ENCODE results near the gene YPEL5. TPM values are rescaled to one million over a fixed set of nuclear protein-coding genes. Genes with fewer than 3 reads are reported as not detected.

YPEL5 gene
- polyA plus RNA-seq, 4 donors, result 29.6 to 95.9 (median 76.2) TPM

- 75 to 91% (median 77%) methylated on average over 3 of the region's 3 CpGs for WGBS, 3 donors
- DNase-seq (no peak), FAIRE-seq (no peak)
- H3K4me1 ChIP-seq (ENCODE audit: control insufficient read depth in 3 of 3, insufficient read depth in 2 of 3, low read depth in 1 of 3, low read length in 2 of 3), result no peaks in the 10 kb centered on the region
- H3K4me3 ChIP-seq (ENCODE audit: low read depth in 1 of 3, low read length in 3 of 3), result no peak overlapping the region
- peaks cover 0 to 9% (median 0%) of the 10 kb centered on the region in 3 donors for H3K27me3 ChIP-seq (ENCODE audit: control insufficient read depth in 3 of 3, insufficient read depth in 3 of 3, low read length in 3 of 3)
- no peaks in the 10 kb centered on the region for H3K9me3 ChIP-seq (ENCODE audit: control insufficient read depth in 2 of 2, insufficient read depth in 1 of 2, low read depth in 1 of 2, low read length in 1 of 2)
- H3K27ac ChIP-seq (ENCODE audit: low read depth in 1 of 3, low read length in 2 of 3), result no peak overlapping the region
- no peaks in the 10 kb centered on the region for H3K36me3 ChIP-seq (ENCODE audit: control insufficient read depth in 3 of 3, insufficient read depth in 2 of 3, low read depth in 1 of 3, low read length in 3 of 3)
Observed at GRCh38 chr2:30180226-30180625, 33.4 kb downstream of the YPEL5 start.

DNA sequence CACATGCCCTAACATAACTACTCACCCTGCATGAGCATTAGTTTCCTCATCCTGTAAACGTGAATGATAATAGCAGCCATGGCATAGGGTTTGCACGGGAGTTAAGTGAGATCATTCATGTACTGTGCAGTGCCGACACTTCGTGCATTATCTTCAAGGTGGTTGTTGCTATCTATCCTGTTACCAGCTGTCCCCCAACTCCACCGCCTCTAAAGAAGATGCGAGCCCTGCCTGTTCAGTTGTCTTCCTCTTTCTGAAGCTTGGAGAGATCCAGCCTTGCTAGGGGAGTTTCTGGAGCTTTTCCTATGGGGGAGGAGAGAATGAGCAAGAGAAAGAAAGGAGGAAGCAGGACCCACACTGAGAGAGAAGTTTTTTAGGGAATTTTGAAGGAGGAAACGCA, 34.4 kb downstream of the YPEL5 start:
- DNase-seq, result no peak
- FAIRE-seq, result no peak
- Histone ChIP-seq H3K36me3 (ENCODE audit: control insufficient read depth in 3 of 3, insufficient read depth in 2 of 3, low read depth in 1 of 3, low read length in 3 of 3) (no peaks in the 10 kb centered on the region), H3K27ac (ENCODE audit: low read depth in 1 of 3, low read length in 2 of 3) (no peak overlapping the region), H3K27me3 (ENCODE audit: control insufficient read depth in 3 of 3, insufficient read depth in 3 of 3, low read length in 3 of 3) (peaks cover 0 to 9% (median 0%) of the 10 kb centered on the region in 3 donors), H3K4me3 (ENCODE audit: low read depth in 1 of 3, low read length in 3 of 3) (no peak overlapping the region), H3K4me1 (ENCODE audit: control insufficient read depth in 3 of 3, insufficient read depth in 2 of 3, low read depth in 1 of 3, low read length in 2 of 3) (no peaks in the 10 kb centered on the region), H3K9me3 (ENCODE audit: control insufficient read depth in 2 of 2, insufficient read depth in 1 of 2, low read depth in 1 of 2, low read length in 1 of 2) (no peaks in the 10 kb centered on the region)
- 71 to 73% (median 72%) methylated on average over 7 of the region's 7 CpGs for WGBS, 3 donors

DNA sequence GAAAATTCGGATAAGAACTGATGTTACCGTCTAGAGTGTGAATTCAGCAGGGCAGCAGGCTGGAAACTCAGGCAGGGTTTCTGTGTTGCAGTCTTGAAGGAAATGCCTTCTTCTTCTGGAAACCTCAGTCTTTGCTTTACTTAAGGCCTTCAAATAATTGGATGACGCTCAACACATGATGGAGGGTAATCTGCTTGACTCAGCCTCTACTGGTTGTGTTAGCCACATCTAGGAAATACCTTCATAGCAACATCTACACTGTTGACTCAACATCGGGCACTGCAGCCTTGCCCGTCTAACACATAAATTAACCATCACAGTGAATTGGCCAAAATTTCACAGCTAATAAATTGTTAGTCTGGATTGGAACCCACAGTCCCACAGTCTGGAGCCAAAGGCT, 37.2 kb downstream of the YPEL5 start:
- 91 to 94% (median 92%) methylated on average over 5 of the region's 5 CpGs for WGBS, 3 donors
- Histone ChIP-seq H3K4me1 (ENCODE audit: control insufficient read depth in 3 of 3, insufficient read depth in 2 of 3, low read depth in 1 of 3, low read length in 2 of 3) (no peaks in the 10 kb centered on the region), H3K27ac (ENCODE audit: low read depth in 1 of 3, low read length in 2 of 3) (no peak overlapping the region), H3K4me3 (ENCODE audit: low read depth in 1 of 3, low read length in 3 of 3) (no peak overlapping the region), H3K36me3 (ENCODE audit: control insufficient read depth in 3 of 3, insufficient read depth in 2 of 3, low read depth in 1 of 3, low read length in 3 of 3) (no peaks in the 10 kb centered on the region), H3K27me3 (ENCODE audit: control insufficient read depth in 3 of 3, insufficient read depth in 3 of 3, low read length in 3 of 3) (peaks cover 0 to 5% (median 0%) of the 10 kb centered on the region in 3 donors), H3K9me3 (ENCODE audit: control insufficient read depth in 2 of 2, insufficient read depth in 1 of 2, low read depth in 1 of 2, low read length in 1 of 2) (no peaks in the 10 kb centered on the region)
- DNase-seq (no peak), FAIRE-seq (no peak)

DNA sequence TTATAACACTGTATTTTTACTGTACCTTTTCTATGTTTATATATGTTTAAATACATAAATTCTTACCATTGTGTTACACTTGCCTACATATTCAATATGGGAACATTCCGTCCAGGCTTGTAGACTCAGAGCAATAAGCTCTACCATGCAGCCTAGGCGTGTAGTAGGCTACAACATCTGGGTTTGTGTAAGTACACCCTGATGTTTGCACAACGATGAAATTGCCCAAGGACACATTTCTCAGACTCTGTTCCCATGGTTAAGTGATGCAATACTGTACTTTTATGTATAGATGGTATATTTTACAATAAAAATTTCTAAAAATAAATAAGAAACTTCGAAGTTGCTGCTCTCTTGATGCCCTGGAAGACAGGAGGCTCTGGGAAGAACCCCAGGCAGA, 38.4 kb downstream of the YPEL5 start:
- Histone ChIP-seq H3K27me3 (ENCODE audit: control insufficient read depth in 3 of 3, insufficient read depth in 3 of 3, low read length in 3 of 3) (no peaks in the 10 kb centered on the region), H3K4me3 (ENCODE audit: low read depth in 1 of 3, low read length in 3 of 3) (no peak overlapping the region), H3K4me1 (ENCODE audit: control insufficient read depth in 3 of 3, insufficient read depth in 2 of 3, low read depth in 1 of 3, low read length in 2 of 3) (no peaks in the 10 kb centered on the region), H3K9me3 (ENCODE audit: control insufficient read depth in 2 of 2, insufficient read depth in 1 of 2, low read depth in 1 of 2, low read length in 1 of 2) (peaks cover 0 to 5% of the 10 kb centered on the region in 2 donors), H3K27ac (ENCODE audit: low read depth in 1 of 3, low read length in 2 of 3) (no peak overlapping the region), H3K36me3 (ENCODE audit: control insufficient read depth in 3 of 3, insufficient read depth in 2 of 3, low read depth in 1 of 3, low read length in 3 of 3) (no peaks in the 10 kb centered on the region)
- 66 to 74% (median 69%) methylated on average over 4 of the region's 4 CpGs for WGBS, 3 donors
- no peak for FAIRE-seq
- no peak for DNase-seq

DNA sequence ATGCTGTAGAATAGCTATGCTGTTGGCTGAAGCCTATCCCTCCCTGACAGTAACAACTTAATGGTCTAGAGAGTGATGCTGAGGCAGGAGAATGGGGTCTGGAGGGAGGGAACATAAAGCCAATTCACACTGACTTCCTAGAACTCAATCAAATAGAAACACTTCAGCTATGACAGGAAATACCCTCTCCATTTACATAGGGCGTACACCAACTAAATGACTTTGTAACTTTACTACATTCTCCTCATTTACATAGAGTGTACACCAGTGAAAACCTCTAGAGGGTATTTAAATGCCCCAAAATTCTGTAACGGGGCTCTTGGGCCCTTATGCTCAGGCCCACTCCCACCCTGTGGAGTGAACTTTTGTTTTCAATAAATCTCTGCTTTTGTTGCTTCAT, 41.5 kb downstream of the YPEL5 start:
- Histone ChIP-seq H3K27me3 (ENCODE audit: control insufficient read depth in 3 of 3, insufficient read depth in 3 of 3, low read length in 3 of 3) (no peaks in the 10 kb centered on the region), H3K36me3 (ENCODE audit: control insufficient read depth in 3 of 3, insufficient read depth in 2 of 3, low read depth in 1 of 3, low read length in 3 of 3) (no peaks in the 10 kb centered on the region), H3K4me3 (ENCODE audit: low read depth in 1 of 3, low read length in 3 of 3) (no peak overlapping the region), H3K4me1 (ENCODE audit: control insufficient read depth in 3 of 3, insufficient read depth in 2 of 3, low read depth in 1 of 3, low read length in 2 of 3) (no peaks in the 10 kb centered on the region), H3K27ac (ENCODE audit: low read depth in 1 of 3, low read length in 2 of 3) (no peak overlapping the region), H3K9me3 (ENCODE audit: control insufficient read depth in 2 of 2, insufficient read depth in 1 of 2, low read depth in 1 of 2, low read length in 1 of 2) (peaks cover 0 to 5% of the 10 kb centered on the region in 2 donors)
- 82 to 91% (median 83%) methylated on average over 2 of the region's 2 CpGs for WGBS, 3 donors
- DNase-seq, result no peak
- FAIRE-seq, result no peak

- no peak overlapping the region for H3K27ac ChIP-seq (ENCODE audit: low read depth in 1 of 3, low read length in 2 of 3)
- H3K4me3 ChIP-seq (ENCODE audit: low read depth in 1 of 3, low read length in 3 of 3), result no peak overlapping the region
- peaks cover 0 to 5% of the 10 kb centered on the region in 2 donors for H3K9me3 ChIP-seq (ENCODE audit: control insufficient read depth in 2 of 2, insufficient read depth in 1 of 2, low read depth in 1 of 2, low read length in 1 of 2)
- H3K27me3 ChIP-seq (ENCODE audit: control insufficient read depth in 3 of 3, insufficient read depth in 3 of 3, low read length in 3 of 3), result no peaks in the 10 kb centered on the region
- DNase-seq (no peak), FAIRE-seq (no peak)
- no peaks in the 10 kb centered on the region for H3K36me3 ChIP-seq (ENCODE audit: control insufficient read depth in 3 of 3, insufficient read depth in 2 of 3, low read depth in 1 of 3, low read length in 3 of 3)
- WGBS, 3 donors, result 93 to 97% (median 95%) methylated on average over 13 of the region's 13 CpGs
- no peaks in the 10 kb centered on the region for H3K4me1 ChIP-seq (ENCODE audit: control insufficient read depth in 3 of 3, insufficient read depth in 2 of 3, low read depth in 1 of 3, low read length in 2 of 3)
Observed at GRCh38 chr2:30190637-30191036, 43.8 kb downstream of the YPEL5 start.

GRCh38 chr2:30191107-30191506, 44.3 kb downstream of the YPEL5 start:
- FAIRE-seq, result no peak
- no peak overlapping the region for H3K27ac ChIP-seq (ENCODE audit: low read depth in 1 of 3, low read length in 2 of 3)
- no peak for DNase-seq
- H3K4me1 ChIP-seq (ENCODE audit: control insufficient read depth in 3 of 3, insufficient read depth in 2 of 3, low read depth in 1 of 3, low read length in 2 of 3), result no peaks in the 10 kb centered on the region
- H3K36me3 ChIP-seq (ENCODE audit: control insufficient read depth in 3 of 3, insufficient read depth in 2 of 3, low read depth in 1 of 3, low read length in 3 of 3), result no peaks in the 10 kb centered on the region
- WGBS, 3 donors, result 94 to 97% (median 95%) methylated on average over 10 of the region's 10 CpGs
- H3K27me3 ChIP-seq (ENCODE audit: control insufficient read depth in 3 of 3, insufficient read depth in 3 of 3, low read length in 3 of 3), result no peaks in the 10 kb centered on the region
- peaks cover 0 to 5% of the 10 kb centered on the region in 2 donors for H3K9me3 ChIP-seq (ENCODE audit: control insufficient read depth in 2 of 2, insufficient read depth in 1 of 2, low read depth in 1 of 2, low read length in 1 of 2)
- H3K4me3 ChIP-seq (ENCODE audit: low read depth in 1 of 3, low read length in 3 of 3), result no peak overlapping the region

- no peaks in the 10 kb centered on the region for H3K27me3 ChIP-seq (ENCODE audit: control insufficient read depth in 3 of 3, insufficient read depth in 3 of 3, low read length in 3 of 3)
- H3K4me3 ChIP-seq (ENCODE audit: low read depth in 1 of 3, low read length in 3 of 3), result no peak overlapping the region
- H3K9me3 ChIP-seq (ENCODE audit: control insufficient read depth in 2 of 2, insufficient read depth in 1 of 2, low read depth in 1 of 2, low read length in 1 of 2), result peaks cover 0 to 5% of the 10 kb centered on the region in 2 donors
- H3K36me3 ChIP-seq (ENCODE audit: control insufficient read depth in 3 of 3, insufficient read depth in 2 of 3, low read depth in 1 of 3, low read length in 3 of 3), result no peaks in the 10 kb centered on the region
- H3K27ac ChIP-seq (ENCODE audit: low read depth in 1 of 3, low read length in 2 of 3), result no peak overlapping the region
- FAIRE-seq (no peak), DNase-seq (no peak)
- 55 to 68% (median 59%) methylated on average over 7 of the region's 7 CpGs for WGBS, 3 donors
- no peaks in the 10 kb centered on the region for H3K4me1 ChIP-seq (ENCODE audit: control insufficient read depth in 3 of 3, insufficient read depth in 2 of 3, low read depth in 1 of 3, low read length in 2 of 3)
Observed at GRCh38 chr2:30191819-30192271, 45.0 kb downstream of the YPEL5 start.

- Histone ChIP-seq H3K9me3 (ENCODE audit: control insufficient read depth in 2 of 2, insufficient read depth in 1 of 2, low read depth in 1 of 2, low read length in 1 of 2) (peaks cover 0 to 5% of the 10 kb centered on the region in 2 donors), H3K27me3 (ENCODE audit: control insufficient read depth in 3 of 3, insufficient read depth in 3 of 3, low read length in 3 of 3) (no peaks in the 10 kb centered on the region), H3K4me1 (ENCODE audit: control insufficient read depth in 3 of 3, insufficient read depth in 2 of 3, low read depth in 1 of 3, low read length in 2 of 3) (no peaks in the 10 kb centered on the region), H3K4me3 (ENCODE audit: low read depth in 1 of 3, low read length in 3 of 3) (no peak overlapping the region), H3K36me3 (ENCODE audit: control insufficient read depth in 3 of 3, insufficient read depth in 2 of 3, low read depth in 1 of 3, low read length in 3 of 3) (no peaks in the 10 kb centered on the region), H3K27ac (ENCODE audit: low read depth in 1 of 3, low read length in 2 of 3) (no peak overlapping the region)
- WGBS, 3 donors, result 82 to 86% (median 85%) methylated on average over 4 of the region's 4 CpGs
- DNase-seq (no peak), FAIRE-seq (no peak)
Observed at GRCh38 chr2:30192314-30192713, 45.5 kb downstream of the YPEL5 start.

All from small intestine (tissue), 7 donors.